Hepatic stellate cell (primary cell): ENCODE data around the gene PGC.

Experiments
- DNase-seq: peaks from one replicate; pipeline ENCODE4 v3.0.0; 2011; ENCODE audit warnings: low spot score

The PGC gene

DNA sequence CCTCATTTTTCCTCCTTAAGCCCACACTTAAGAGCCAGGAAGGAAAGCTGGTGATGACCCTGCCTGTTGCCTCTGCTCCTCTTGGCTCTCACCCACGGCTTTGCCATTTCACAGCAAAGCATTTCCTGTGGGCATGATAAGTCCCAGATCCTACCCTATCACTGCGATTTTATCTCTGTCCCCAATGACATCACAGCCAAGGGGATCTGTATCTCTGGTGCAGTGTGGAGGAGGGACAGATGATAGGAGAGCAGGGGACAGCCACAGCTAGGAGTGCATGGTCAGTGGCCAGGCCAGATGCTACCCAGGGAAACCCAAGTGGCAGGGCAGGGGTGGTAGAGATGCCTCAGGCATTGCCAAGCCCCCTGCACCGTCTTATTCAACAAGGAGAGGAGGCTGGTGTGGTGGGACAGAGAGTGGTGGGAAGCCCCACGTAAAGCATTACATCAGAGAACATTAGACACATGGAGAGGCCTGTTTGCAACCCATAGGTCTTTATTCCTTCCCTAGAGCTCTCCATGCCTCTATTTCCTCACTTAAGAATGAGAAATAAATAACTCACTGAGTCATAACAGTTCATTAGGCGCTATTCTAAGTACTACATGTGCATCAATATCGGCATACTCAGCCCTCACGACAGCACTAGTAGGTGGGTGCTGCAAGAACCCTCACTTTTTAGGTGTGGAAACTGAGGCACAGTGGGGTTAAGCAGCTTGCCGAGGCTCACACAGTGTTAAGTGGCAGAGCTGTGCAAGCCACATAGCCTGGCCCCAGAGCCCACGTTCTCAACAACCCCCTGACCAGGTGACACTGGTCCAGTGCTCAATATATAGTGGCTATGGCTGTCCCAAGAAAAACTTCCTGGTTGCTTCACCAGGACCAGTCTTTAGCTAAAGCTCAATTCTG lies 16.4 kb downstream of the PGC start:
- DNase-seq: peak; percentile 45

- DNase-seq: no peak
Measured at GRCh38 chr6:41729624-41730023, 17.6 kb downstream of the PGC start.

DNA sequence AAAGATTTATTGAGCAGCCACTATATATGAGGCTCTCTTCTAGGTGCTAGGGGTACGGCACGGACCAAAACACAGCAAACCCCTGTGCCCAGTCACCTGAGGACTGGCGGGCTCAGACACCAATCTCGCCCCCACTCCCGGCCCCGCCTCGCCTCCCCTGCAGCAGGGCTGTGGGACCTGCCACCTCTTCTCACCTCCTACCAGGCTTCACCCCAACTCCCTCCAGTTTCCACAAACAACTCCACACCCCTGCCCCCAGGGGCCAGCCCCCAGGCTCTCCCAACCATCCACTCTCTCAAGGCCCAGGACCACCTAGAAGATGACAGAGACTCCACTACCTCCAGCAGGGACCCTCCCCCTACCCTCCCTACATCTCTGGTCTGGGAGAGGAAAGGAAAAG lies 18.2 kb downstream of the PGC start:
- no peak for DNase-seq

DNA sequence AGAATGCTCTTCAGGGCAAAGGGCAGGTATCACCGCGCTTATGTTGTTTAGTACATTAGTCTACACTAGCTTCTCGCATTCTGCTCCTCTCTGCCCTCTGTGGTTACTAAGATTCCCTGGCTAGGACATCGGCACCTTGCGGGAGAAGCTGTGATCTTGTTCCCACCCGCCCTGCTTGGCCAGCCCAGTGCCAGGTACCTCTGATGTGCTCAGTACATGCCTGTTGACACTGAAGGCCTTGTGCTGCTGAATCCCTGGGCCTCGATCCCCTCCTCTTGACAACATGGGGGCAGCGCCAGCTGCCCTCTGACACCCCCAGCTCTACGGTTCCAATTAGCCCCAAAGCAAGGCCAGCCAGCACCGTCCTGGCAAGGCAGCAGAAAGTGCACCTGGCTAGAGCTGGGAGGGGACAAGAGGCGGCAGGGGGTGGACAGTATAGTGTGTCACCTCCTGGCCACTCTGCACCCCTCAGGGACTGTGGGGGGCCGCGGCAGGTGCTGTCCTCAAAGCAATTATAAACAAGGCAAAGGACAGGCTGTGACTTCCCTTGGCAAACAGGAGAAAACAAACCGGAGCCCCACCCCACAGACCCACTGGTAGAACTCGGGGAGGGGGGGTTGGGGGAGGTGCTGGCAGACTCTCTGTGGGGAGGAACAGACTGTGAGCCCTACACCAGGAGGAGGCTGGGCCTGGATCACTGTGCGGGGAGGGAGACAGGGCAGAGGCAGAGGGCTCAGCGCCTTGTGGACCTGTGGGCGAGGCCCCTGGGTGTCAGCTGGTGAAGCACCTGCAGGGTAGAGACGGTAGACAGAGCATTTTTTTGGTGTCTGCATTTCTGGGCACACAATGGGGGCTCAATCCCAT lies 18.9 kb downstream of the PGC start:
- no peak for DNase-seq

DNA sequence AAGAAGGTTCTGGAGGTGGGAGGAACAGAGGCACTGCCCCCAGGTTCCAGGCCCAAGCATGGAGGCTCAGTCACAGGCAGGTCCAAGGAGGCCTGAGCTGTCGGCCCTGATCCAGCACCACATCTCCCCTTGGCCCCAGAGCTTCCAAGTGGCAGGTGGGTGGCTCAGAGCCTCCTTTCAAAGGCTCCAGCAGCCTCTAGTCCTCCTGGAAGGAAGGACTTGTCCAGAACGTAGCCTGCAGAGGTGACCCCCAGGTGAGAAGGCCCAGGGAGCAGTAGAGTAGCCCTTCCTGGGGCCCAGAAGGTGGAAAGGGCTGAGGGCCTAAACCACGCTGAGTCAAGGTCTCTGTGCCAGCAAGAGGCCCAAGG lies 19.5 kb downstream of the PGC start:
- no peak for DNase-seq

GRCh38 chr6:41726876-41727275 lies 20.3 kb downstream of the PGC start:
- no peak for DNase-seq

DNA sequence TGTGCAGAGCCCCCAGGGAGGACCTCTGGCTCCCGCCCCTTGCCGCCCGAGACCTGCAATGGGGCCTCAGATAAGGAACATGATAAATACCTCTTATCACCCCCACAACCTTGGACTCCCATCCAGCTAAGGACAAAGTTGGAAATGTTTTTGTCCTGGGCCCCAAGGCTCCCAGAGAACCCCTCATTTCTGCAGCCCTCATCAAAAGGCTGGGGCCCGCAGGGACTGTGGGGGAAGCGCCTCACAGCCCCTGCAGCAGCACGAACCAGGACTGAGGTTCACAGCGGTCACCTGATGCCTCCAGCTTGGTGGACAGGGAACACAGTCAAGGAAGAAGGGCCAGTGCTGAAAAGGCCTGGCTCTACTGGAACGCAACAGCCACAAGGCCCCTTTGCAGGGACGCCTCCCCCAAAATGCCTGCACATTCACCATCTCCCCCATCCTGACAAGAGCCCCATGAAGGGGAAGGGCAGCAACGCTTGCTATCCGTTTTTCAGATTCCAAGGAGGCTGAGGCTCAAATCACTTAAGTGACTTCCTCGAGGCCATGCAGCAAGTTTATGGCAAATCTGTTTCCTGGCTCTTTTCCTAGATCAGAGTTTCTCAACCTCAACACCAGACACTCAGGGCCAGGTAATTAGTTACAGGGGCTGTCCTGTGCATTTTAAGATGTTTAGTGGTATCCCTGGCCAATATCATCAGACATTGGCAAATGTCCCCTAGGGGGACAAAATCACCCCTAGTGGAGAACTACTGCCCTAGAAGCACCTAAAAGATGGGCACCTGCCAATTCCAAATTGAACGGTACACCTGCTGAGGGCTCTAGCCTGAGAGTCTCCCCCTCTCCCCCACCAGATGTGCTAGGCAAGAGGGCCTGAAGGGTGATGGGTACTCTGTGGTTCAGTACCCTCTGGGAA lies 22.4 kb downstream of the PGC start:
- DNase-seq: no peak

DNA sequence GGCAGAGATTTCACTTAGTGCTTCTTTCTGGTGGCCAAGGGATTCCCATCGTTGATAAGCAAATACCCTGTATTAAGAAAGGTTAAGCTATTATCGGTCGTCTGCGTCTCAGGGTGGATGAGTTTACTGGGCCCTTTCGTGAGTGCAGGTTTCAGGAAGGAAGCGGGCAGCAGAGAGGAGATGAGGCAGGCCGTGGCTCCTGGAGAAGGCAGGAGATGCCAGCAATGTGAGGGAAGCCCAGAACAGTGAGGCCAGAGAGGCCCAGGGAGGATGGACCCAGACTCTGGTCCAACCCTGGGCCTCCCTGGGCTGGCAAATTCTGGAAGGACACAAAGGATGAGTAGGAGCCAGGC lies 23.0 kb downstream of the PGC start:
- no peak for DNase-seq

DNA sequence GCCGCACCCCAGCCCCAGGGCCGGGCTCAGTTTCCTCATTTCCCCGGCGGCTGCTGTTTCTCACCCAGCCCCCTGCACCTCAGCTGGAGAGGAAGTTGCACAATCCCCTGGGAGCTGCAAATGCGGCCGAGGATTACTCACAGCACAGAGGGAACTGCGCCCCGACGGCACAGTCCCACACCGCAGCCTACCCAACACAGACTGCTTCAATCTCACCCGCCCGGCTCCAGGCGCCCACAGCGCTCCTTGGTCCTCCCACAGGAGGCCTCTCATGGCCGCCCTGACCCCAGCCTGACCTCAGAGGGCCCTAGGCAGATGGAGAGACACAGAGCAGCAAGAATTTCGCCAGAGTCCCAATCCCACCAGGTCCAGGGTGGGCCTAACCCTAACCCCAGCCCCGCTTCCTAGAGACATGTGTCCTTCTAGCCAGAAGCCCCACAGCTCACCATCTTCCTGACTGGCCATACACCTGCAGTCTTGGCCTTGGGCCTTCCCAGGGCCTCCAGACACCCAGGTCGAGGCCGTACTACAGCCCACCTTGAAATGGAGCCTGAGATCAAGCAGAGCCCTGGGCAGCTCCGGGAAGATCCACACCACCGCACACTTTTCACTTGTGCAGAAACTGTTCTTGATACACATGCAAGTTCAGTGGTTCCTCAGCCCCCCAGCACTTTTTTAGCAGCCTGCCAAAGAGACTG lies 23.5 kb downstream of the PGC start:
- peak; percentile 99 for DNase-seq

- no peak for DNase-seq
Measured at GRCh38 chr6:41722969-41723529, 24.1 kb downstream of the PGC start.

GRCh38 chr6:41721414-41721813 lies 25.8 kb downstream of the PGC start:
- DNase-seq: no peak

DNA sequence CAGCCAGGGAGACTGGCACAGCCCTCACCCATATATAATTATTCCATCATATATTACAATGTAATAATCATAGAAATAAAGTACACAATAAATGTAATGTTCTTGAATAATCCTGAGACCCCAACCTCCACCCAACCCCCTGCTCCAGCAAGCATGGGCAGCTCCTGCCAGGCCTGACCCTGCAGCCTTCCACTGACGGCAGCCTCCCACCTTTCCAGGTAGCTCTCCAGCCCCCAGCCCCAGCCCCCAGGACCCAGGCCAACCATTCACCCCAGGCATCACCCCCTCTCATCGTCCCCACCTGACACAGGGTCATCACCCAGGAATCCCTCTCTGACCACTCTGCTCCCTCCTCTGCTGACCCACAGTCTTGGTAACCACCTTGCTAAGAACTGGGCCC lies 26.4 kb downstream of the PGC start:
- no peak for DNase-seq

DNA sequence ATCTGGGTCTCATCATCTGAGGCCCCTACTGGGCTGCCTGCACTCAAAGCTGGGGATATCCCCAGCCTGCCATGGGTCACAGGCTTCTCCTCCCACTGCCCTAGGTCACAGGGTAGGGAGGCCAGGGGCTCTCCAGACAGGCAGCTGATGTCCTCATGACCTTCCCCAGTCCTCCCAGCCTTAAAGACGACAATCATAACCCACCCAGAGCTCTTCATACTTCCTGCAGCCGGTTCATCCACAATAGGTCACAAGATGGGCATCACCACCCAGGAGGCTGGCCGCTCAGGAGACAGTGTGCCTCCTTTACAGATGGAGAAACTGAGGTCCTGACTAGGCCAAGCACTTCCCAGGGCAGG lies 27.0 kb downstream of the PGC start:
- no peak for DNase-seq

DNA sequence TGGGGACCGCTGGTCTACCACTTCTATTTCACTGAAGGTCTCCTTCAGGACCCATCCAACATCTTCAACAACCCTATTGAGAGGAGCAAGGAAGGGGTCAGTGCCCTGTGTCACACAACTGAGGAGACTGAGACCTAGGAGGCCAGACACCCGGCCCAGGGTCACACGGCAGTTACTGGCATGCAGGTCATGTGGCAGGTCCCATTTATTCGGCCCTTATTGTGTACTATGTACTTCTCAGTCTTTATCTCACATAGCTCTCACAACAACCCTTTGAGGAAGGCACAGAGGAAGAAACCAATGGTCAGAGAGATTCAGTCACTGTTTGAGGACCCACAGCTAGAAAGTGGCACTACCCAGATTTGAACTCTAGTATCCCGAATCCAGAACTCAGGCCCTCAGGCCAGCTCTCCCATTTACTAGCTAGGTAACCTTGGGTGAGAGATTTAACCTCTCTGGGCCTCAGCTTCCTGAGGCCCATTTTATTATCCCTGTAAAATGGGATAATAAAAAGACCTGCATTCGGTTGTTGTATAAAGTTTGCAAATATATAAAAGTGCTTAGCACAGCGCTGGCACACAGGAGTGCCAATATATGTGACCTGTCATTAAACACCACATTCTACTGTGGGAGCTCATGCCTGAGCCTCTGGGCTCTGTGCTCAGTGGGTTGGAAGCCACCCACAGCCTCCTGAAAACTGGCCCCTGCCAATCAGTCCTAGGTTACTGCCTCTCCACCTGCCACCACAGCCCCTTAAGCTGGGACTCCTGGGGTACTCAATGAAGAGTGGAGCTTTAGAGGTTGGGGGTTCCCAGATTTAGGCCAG lies 27.5 kb downstream of the PGC start:
- no peak for DNase-seq

DNA sequence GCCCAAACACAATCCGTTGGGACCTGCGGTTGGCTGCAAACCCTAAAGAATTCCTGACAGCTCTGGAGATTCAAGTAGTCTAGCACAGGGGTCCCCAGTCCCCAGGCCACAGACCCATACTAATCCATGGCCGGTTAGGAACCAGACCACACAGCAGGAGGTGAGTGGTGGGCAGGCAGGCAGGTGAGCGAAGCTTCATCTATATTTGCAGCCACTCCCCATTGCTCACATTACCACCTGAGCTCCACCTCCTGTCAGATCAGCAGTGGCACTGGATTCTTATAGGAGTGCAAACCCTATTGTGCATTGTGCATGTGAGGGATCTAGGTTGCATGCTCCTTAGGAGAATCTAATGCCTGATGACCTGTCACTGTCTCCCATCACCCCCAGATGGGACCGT lies 28.4 kb downstream of the PGC start:
- DNase-seq: no peak

DNA sequence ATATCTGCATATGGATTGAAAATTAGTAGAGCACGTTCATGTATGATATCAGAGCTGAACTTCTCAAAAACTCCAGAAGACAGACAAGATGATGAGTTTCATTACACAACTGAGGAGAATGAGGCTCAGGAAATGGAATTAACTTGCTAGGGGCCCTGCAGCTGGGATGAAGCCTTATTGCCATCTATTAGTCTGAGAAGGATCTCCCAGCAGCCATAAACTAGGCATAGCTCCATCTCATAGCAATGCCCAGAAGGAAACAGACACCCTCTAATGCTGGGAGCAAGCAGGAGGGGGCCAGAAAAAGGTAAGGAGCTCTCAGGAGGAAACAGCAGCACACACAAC lies 29.8 kb downstream of the PGC start:
- DNase-seq: no peak

DNA sequence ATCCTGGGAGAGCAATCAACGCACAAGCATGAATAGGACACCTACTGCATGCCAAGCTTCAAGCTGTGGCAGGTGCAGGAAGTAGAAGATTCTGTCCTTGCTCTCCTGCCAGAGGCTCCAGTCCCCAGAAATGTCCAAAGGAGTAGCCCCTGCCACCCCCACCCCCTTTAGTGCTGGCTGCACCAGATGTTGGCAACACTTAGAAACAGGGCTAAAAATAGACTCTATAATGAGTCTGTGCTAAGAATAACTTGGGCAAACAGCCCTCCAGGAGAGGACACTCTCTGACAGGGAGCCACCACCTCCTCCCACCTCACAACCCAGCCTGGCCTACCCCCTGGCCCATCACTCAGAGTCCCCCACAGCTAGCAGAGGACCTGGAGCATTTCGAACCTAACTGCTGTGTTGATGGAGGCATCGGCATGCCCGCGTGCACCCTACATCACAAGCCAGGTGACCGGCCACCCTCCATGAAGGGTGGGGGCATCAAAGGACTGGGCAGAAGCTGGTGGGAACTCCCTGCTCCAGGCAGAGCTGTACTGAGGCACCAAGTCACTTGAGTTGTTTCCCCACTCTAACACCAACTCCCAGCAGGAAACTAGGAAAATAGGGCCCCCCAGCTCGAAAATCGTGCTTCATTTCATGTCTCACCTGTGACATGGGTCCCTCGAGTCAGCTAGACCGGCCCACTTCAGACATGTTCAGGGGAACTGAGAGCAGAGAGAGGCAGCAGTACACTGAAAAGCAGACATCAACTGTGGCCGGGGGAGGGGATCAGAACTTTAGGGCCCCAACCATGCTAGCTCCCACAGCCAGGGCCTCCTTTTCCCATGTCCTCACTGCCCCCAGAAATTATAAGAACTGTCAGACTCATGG lies 30.4 kb downstream of the PGC start:
- DNase-seq: no peak

DNA sequence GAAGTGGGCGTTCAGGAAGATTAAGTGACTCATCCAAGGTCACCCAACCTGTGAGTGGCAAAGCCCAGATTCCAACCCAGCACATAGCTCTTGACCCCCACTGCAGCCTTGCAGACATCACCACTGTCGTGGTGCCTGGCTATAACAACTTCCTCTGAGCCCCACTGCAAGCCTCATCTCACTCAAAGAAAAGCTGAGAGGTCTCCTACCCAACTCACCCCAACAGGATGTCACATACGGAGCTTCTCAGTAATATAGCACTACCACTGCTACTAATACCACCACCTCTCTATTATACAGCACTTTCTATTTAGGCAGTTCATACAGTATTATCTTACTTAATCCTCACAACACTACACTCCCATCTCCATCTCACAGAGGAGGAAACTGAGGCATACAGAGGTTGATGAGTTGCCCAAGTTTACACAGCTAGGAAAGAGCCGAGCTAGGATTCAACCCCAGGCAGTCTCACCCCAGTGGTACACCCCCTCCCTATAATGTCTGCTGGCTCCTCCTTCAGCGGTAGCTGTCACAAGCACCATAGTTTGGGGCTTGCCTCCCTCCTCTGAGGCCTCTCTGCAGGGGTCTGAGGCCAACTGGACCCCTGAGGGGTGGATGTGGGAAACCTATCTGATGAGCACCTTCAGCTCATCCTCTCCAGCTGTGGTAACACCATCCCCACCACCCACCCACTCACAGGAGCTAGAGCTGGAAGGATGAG lies 31.2 kb downstream of the PGC start:
- DNase-seq: no peak
